Measurements from ENCODE around the gene C7orf33. TPM values are rescaled to one million over a fixed set of nuclear protein-coding genes. Genes with fewer than 3 reads are reported as not detected.

Gene C7orf33
- total and polyA plus RNA-seq, 2 experiments from 2014 or later = not detected

- no peak overlapping the region for H2AFZ ChIP-seq
- no peaks in the 10 kb centered on the region for H3K27me3 ChIP-seq (ENCODE audit: insufficient read depth)
- H3K79me2 ChIP-seq (replicated peaks; ENCODE audit: insufficient read depth) = no peaks in the 10 kb centered on the region
- peak overlapping the region; percentile 42 for H3K4me2 ChIP-seq
- Mint-ChIP-seq H3K4me3 (peak overlapping the region; percentile 47), H3K4me1 (peaks cover 44% of the 10 kb centered on the region), H3K27ac (peak overlapping the region; percentile 92), H3K9me3 (peaks cover 12% of the 10 kb centered on the region; the same call in 2 of the 3 replicates), H3K36me3 (ENCODE audit: low read depth) (peaks cover 14% of the 10 kb centered on the region), H3K27me3 (ENCODE audit: insufficient read depth, low read depth, poor library complexity) (peaks cover 10% of the 10 kb centered on the region)
- H3K36me3 ChIP-seq (ENCODE audit: insufficient read depth) = no peaks in the 10 kb centered on the region
- DNase-seq (ENCODE audit: low spot score) (peak; percentile 90), ATAC-seq (peak; percentile 90)
- H4K20me1 ChIP-seq (replicated peaks; ENCODE audit: insufficient read depth) = no peaks in the 10 kb centered on the region
- peaks cover 26% of the 10 kb centered on the region for H3K4me1 ChIP-seq (ENCODE audit: insufficient read depth)
- peak overlapping the region; percentile 75 for H3K27ac ChIP-seq (ENCODE audit: low read depth)
- TF ChIP-seq JUNB (IDR thresholded peaks at IDR 0.05; ENCODE audit: unreplicated experiment) (no peak), POLR2AphosphoS5 (IDR thresholded peaks at IDR 0.05; ENCODE audit: low read depth) (no peak), ZNF462 (CRISPR knock-in tag; IDR thresholded peaks at IDR 0.05) (peak; percentile 97), STAT1 (IDR thresholded peaks at IDR 0.05; ENCODE audit: unreplicated experiment) (no peak), EZH2phosphoT487 (IDR thresholded peaks at IDR 0.05; ENCODE audit: unreplicated experiment) (no peak), ZNF331 (CRISPR knock-in tag; IDR thresholded peaks at IDR 0.05; ENCODE audit: low read depth) (no peak), EZH2 (IDR thresholded peaks at IDR 0.05; ENCODE audit: low read depth, unreplicated experiment) (no peak), CREB1 (CRISPR knock-in tag; IDR thresholded peaks at IDR 0.05; ENCODE audit: low read depth) (no peak; the same call in 1 of the 2 replicates), REST (IDR thresholded peaks at IDR 0.05; ENCODE audit: unreplicated experiment) (no peak), ZNF114 (CRISPR knock-in tag; IDR thresholded peaks at IDR 0.05) (no peak; the same call in 1 of the 2 replicates), NANOG (IDR thresholded peaks at IDR 0.05; ENCODE audit: borderline replicate concordance) (peak; percentile 54; the same call in 1 of the 2 replicates)
- TF ChIP-seq, protein P1, sequence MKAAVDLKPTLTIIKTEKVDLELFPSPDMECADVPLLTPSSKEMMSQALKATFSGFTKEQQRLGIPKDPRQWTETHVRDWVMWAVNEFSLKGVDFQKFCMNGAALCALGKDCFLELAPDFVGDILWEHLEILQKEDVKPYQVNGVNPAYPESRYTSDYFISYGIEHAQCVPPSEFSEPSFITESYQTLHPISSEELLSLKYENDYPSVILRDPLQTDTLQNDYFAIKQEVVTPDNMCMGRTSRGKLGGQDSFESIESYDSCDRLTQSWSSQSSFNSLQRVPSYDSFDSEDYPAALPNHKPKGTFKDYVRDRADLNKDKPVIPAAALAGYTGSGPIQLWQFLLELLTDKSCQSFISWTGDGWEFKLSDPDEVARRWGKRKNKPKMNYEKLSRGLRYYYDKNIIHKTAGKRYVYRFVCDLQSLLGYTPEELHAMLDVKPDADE (IDR thresholded peaks at IDR 0.05) = peak; percentile 38; the same call in 1 of the 2 replicates
- TF ChIP-seq, protein P2, sequence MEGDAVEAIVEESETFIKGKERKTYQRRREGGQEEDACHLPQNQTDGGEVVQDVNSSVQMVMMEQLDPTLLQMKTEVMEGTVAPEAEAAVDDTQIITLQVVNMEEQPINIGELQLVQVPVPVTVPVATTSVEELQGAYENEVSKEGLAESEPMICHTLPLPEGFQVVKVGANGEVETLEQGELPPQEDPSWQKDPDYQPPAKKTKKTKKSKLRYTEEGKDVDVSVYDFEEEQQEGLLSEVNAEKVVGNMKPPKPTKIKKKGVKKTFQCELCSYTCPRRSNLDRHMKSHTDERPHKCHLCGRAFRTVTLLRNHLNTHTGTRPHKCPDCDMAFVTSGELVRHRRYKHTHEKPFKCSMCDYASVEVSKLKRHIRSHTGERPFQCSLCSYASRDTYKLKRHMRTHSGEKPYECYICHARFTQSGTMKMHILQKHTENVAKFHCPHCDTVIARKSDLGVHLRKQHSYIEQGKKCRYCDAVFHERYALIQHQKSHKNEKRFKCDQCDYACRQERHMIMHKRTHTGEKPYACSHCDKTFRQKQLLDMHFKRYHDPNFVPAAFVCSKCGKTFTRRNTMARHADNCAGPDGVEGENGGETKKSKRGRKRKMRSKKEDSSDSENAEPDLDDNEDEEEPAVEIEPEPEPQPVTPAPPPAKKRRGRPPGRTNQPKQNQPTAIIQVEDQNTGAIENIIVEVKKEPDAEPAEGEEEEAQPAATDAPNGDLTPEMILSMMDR (conservative IDR thresholded peaks at IDR 0.05; ENCODE audit: low read depth in 2 of 2) = no peak
- no peaks in the 10 kb centered on the region for H3K9me2 ChIP-seq (ENCODE audit: insufficient read depth)
- H3F3A ChIP-seq (replicated peaks; ENCODE audit: low read depth) = 0 out of 2 replicates have a peak, but pooled peaks cover 4% of the 10 kb centered on the region
- H3K4me3 ChIP-seq = no peak overlapping the region
These were observed 16.6 kb downstream of the C7orf33 start for GRCh38 chr7:148607151-148607661.
